ENCODE data around the gene HMG20B.
"Not testable (repeated sequence)": the region's sequence is repeated elsewhere in the genome, so short reads cannot be mapped to it uniquely, and the experiment has no call there.

The HMG20B gene

GRCh38 chr19:3572855-3573161 is at the start of gene HMG20B:
HMG20B (plus strand) TSS chr19:3572944; CDS start chr19:3573310, 366 bp downstream.
- no peak for DNase-seq

GRCh38 chr19:3523361-3524077 is 49.2 kb upstream of the HMG20B start:
- DNase-seq = no peak

GRCh38 chr19:3524078-3524842 is 48.5 kb upstream of the HMG20B start:
- no peak for DNase-seq

- no peak for DNase-seq
These were observed 47.8 kb upstream of the HMG20B start for GRCh38 chr19:3524904-3525451.

- DNase-seq = no peak
These were observed 46.1 kb upstream of the HMG20B start for GRCh38 chr19:3526507-3527237.

DNA sequence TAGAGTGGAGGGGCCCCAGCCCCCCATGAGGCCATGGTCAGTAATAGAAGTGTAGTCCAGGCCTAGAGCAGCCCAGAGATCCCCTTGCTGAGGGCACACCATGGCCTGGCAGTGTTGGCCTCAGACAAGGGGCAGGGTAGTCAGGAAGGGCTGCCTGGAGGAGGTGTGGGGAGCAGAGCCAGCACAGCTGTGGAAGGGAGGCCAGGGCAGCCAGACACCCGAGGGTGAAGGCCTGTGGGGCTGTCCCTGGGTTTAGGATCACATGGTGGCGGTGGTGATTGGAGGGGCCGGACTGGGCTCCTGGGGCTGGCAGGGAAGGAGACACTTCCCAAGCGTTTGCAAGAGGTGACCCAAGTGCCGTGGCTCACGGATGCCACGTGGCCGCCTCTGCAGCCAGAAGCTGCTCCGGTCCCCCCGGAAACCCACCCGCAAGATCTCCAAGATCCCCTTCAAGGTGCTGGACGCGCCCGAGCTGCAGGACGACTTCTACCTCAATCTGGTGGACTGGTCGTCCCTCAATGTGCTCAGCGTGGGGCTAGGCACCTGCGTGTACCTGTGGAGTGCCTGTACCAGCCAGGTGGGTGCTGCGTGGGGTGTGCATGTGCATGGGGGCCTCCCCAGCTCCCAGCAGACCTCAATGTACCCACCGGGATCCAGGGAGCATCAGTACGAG is 45.4 kb upstream of the HMG20B start:
- DNase-seq = no peak

- no peak for DNase-seq
These were observed 44.7 kb upstream of the HMG20B start for GRCh38 chr19:3528080-3528479.

DNA sequence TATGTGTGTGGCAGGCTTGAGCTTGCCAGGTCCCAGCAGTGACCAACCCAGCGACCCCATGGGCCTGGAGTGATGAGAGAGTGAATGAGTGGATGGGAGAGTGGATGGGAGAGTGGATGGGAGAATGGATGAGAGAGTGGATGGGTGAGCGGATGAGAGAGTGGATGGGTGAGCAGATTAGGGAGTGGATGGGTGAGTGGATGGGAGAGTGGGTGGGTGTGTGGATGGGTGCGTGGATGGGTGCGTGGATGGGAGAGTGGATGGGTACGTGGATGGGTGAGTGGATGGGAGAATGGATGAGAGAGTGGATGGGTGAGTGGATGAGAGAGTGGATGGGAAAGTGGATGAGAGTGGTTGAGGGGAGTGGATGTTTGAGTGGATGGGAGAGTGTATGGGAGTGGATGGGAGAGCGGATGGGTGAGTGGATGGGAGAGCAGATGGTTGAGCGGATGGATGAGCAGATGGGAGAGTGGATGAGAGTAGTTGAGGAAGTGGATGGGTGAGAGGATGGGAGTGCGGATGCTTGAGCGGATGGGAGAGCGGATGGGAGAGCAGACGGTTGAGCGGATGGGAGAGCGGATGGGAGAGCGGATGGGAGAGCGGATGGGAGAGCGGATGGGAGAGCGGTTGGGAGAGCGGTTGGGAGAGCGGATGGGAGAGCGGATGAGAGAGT is 44.1 kb upstream of the HMG20B start:
- no peak for DNase-seq

DNA sequence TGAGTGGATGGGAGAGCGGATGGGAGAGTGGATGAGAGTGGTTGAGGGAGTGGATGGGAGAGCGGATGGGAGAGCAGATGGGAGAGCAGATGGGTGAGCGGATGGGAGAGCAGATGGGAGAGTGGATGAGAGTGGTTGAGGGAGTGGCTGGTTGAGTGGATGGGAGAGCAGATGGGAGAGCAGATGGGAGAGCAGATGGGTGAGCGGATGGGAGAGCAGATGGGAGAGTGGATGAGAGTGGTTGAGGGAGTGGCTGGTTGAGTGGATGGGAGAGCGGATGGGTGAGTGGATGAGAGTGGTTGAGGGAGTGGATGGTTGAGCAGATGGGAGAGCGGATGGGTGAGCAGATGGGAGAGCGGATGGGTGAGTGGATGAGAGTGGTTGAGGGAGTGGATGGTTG is 43.4 kb upstream of the HMG20B start:
- not testable (repeated sequence) for DNase-seq

DNA sequence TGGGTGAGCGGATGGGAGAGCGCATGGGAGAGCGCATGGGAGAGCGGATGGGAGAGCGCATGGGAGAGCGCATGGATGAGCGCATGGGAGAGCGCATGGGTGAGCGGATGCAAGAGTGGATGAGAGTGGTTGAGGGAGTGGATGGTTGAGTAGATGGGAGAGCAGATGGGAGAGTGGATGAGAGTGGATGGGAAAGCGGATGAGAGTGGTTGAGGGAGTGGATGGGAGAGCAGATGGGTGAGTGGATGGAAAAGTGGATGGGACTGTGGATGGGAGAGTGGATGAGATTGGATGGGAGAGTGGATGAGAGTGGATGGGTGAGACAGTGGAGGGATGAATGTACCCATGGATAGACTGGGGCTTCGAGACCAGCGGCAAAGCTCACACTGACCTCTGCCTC is 42.4 kb upstream of the HMG20B start:
- no peak for DNase-seq

DNA sequence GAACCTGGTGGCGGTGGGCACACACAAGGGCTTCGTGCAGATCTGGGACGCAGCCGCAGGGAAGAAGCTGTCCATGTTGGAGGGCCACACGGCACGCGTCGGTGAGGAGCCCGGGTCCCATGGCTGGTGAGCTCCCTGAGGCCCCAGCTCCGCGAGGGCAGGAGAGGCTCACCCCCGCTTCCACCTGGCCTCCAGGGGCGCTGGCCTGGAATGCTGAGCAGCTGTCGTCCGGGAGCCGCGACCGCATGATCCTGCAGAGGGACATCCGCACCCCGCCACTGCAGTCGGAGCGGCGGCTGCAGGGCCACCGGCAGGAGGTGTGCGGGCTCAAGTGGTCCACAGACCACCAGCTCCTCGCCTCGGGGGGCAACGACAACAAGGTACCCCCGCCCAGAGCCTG is 41.0 kb upstream of the HMG20B start:
- DNase-seq = no peak

GRCh38 chr19:3532154-3532786 is 40.5 kb upstream of the HMG20B start:
- DNase-seq = no peak

- no peak for DNase-seq
These were observed 39.7 kb upstream of the HMG20B start for GRCh38 chr19:3533033-3533432.

GRCh38 chr19:3533563-3534216 is 39.1 kb upstream of the HMG20B start:
- no peak for DNase-seq

GRCh38 chr19:3534375-3535234 is 38.1 kb upstream of the HMG20B start:
- DNase-seq = no peak

DNA sequence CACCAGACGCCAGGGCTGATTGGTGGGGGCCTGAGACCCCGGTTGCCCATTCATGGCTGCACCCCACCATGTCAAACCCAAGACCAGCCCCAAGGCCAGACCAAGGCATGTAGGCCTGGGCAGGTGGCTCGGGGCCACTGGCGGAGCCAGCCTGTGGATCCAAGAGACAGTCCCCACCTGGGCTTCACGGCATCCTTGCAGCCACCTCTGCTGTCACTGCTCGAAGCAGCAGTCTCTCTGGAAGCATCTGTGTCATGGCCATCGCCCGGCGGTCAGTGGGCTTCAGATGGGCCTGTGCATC is 37.6 kb upstream of the HMG20B start:
- DNase-seq = no peak

DNA sequence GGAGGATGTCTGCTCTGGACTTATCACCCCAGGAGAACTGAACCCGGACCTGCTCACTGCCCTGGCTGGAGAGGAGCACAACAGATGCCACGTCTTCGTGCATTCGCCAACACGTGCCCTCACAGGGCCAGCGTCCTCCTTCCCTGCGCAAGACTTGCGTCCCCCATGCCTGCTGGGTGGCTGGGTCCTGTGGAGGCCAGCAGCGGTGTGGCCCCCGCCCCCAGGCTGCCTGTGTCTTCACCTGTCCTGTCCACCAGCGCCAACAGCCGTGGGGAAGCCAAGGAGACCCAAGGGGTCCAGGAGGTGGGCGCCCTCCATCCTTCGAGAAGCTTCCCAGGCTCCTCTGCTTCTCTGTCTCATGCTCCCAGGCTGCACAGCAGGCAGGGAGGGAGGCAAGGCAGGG is 37.2 kb upstream of the HMG20B start:
- DNase-seq = no peak

DNA sequence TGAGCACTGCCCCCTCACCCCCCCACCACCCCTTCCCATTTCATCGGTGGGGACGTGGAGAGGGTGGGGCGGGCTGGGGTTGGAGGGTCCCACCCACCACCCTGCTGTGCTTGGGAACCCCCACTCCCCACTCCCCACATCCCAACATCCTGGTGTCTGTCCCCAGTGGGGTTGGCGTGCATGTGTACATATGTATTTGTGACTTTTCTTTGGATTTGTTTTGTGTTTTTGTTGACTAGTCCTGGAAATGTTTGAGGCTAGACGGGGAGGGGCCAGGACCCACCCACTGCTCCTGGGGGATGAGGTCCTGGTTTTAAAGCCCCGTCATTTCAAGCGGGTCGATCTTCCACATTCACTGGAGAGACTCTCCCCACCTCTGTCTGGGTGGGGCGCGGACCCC is 36.8 kb upstream of the HMG20B start:
- DNase-seq = no peak

DNA sequence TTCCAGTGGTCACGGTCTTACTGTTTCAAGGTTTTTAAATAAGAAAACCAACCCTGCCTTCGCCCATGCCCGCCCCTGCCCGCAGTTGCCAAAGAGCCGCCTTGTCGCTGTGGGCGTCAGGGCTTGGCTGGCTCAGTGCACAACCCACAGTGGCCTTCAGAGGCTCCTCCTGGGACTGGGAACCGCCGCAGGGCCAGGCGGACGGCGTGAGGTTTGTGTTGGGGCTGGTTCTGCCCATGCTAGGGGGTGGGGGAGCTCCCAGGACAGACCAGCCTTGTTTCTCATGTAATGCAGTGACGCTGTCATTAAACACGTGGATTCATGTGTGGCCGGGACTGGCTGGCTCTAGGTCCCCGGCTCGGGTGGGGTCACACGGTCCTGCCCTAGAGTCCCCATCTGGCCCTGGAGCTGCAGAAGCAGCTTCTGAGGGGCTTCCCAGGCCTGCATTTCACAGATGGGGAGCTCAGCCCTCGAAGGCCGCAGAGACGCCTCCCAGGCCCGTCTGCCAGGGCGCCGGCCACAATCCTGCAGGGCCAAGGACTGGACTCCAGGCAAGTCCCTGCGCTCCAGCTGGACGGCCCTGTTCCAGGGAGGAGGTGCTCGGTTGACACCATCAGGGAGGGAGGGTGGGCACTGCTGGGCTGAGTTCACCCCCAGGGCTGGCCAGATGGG is 36.2 kb upstream of the HMG20B start:
- DNase-seq = no peak

DNA sequence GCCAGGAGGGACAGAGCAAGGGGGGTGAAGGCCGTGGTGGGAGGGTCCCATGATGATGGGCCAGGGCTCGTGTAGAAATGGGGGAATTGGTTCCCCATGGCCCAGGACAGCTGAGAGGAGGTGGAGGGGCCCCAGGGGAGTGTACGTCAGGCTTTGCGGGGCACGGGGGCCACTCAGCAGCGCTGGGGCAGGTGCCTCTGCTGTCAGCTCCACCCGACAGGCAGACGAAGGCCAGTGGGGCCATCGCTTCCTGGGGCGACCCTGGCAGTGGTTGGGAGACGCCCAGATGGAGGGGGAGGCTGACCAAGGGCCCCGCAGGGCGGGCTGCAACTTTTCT is 35.7 kb upstream of the HMG20B start:
- DNase-seq = no peak
